Fibroblast of skin of left quadriceps (primary cell): ENCODE results near the gene SF3B3.

ENCODE experiments used
- DNase-seq, 2 experiments: peaks; one replicate each; pipeline ENCODE4 v3.0.0-alpha.2; 2013; ENCODE audit warnings: low read depth in 2 of 2

SF3B3 gene

DNA sequence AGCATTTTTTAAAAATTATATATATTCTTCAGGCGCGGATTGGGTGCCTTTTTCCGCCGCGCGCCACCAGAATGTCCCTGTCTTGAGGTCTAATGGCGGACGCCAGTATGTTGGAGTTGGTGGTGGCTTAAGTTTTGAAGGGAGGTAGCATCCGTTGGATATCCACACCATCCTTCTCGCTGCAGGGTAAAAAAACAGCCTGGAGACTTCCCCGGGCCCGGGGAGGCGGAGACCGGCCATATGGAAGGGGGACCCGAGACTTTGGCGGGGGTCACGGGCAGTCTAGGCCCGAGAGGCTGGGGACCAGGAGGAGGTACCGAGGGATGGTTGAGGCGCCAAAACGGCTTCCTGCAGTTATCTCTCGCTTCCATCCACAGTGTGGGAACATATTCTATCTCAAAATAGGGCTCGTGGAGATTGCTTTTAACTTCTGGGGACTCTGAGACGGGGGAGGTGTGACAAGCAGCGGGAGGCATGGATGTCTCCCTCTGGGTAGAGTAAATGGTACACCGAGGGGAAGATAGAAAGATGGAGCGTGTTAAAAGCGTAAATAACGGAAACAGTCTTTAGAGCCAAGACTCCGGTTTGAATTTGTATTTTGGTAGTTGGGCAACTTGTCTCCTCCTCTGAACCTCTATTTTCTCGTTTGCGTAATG, at the start of gene SF3B3:
Gene SF3B3, plus strand, starts transcription at position 74 of the 656 bp plus-strand sequence. CDS start 2,841 bp downstream, outside the sequence.
- DNase-seq = peak in 1 of 2 experiments; percentile 11

DNA sequence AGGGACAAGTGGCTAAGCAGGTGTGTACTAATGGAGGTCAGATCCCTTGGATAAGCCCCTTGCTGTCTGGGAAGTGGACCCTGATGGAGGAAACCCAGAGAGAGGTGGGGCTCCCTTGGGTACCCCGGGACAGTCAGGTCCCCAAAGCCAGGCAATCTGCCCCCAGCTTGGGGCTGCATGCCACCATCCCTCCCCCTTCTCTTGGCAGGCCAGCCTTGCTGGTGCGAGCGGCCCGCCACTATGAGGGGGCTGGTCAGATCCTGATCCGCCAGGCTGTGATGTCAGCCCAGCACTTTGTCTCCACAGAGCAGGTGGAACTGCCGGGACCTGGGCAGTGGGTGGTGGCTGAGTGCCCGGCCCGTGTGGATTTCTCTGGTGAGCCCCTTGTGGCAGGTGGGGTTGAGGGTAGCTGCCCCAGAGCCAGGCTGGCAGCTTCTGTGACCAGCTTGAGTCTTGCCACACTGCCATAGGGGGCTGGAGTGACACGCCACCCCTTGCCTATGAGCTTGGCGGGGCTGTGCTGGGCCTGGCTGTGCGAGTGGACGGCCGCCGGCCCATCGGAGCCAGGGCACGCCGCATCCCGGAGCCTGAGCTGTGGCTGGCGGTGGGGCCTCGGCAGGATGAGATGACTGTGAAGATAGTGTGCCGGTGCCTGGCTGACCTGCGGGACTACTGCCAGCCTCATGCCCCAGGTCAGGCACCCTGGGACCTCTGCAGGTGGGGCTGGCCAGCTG, 49.1 kb upstream of the SF3B3 start:
- no peak for DNase-seq

DNA sequence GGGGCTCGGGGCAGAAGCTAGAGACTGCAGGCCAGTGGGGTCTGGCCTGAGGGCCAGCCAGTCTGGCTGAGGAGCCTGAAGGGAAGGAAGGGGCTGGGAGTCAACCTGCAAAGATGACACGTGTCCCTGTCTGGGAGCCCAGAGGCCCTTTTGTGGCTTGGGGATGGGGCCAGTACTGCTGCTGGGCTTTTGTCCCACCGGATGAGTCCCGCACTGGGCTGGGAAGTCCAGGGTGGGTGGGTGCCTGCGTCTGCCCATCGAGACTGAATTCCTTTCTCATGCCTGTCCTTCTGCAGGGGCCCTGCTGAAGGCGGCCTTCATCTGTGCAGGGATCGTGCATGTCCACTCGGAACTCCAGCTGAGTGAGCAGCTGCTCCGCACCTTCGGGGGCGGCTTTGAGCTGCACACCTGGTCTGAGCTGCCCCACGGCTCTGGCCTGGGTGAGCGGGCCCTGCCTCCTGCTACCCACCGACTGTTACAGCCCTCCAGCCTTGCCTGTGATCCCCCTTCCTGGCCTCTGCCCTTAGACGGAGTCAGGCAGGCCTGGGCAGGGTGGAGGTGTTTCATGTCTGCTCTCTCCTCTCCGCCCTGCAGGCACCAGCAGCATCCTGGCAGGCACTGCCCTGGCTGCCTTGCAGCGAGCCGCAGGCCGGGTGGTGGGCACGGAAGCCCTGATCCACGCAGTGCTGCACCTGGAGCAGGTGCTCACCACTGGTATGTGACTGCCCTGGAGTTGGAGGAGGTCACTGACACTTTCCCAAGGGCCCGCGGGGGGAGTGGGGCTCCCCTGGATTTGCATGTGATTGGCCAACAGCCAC, 48.4 kb upstream of the SF3B3 start:
- DNase-seq = no peak

DNA sequence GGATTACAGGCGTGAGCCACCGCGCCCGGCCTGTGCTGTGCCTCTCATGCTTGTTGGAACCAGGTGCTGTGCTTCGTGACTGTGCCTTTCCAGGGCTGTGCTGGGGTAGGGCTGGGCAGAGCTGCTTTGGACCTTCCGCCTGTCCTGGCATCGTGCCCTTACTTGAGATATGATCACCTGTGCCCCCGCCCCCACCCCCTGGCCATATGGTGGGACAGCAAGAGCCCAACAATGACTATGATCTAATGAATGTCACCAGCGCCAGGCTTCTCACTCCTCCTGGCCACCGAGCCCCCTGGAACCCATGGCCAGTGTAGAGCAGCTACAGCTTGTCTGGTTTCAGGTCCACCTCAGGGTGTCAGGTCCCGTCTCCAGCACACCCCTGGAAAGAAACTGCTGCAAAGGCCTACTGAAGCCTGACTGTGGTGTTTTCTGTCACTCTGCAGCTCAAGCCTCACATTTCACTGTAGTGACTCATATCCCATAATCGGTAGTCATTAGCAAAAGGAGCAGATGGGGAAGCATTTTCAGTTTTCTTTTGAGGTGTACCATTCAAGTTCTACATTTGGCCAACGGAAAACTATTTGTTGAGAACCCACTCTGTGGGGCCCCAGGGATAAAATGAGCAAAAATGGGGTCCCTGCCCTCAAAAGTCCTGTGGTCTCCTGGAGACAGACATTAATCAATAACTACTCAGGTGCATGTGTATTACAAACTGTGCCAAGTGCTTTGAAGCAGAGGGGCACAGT, 47.2 kb upstream of the SF3B3 start:
- peak; percentile 52 to 63 for DNase-seq

DNA sequence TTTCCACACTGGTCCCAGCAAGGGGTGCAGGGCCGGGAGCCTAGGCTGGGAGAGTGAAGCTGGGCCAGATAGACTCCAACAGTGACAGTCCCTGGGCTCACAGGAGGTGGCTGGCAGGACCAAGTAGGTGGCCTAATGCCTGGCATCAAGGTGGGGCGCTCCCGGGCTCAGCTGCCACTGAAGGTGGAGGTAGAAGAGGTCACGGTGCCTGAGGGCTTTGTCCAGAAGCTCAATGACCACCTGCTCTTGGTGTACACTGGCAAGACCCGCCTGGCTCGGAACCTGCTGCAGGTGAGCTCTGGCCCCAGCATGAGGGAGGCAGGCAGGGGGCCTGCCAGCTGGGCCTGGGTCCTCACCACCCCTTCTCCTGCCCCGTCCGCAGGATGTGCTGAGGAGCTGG, 45.4 kb upstream of the SF3B3 start:
- no peak for DNase-seq

DNA sequence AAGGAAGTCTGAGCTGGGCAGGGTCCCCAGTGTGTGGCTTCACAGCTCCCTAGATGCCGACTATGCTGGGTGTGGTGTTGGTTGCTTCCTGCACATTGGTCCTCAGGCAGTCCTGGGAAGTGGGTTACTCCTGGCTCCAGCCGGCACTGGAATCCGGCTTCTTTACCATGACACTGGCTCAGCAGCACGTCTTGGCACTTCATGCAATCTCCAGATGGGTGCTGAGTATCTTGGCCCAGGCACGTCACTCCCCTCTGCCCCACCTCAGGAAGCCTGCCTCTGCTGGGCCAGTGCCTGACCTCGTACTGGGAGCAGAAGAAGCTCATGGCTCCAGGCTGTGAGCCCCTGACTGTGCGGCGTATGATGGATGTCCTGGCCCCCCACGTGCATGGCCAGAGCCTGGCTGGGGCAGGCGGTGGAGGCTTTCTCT, 44.7 kb upstream of the SF3B3 start:
- DNase-seq = no peak

DNA sequence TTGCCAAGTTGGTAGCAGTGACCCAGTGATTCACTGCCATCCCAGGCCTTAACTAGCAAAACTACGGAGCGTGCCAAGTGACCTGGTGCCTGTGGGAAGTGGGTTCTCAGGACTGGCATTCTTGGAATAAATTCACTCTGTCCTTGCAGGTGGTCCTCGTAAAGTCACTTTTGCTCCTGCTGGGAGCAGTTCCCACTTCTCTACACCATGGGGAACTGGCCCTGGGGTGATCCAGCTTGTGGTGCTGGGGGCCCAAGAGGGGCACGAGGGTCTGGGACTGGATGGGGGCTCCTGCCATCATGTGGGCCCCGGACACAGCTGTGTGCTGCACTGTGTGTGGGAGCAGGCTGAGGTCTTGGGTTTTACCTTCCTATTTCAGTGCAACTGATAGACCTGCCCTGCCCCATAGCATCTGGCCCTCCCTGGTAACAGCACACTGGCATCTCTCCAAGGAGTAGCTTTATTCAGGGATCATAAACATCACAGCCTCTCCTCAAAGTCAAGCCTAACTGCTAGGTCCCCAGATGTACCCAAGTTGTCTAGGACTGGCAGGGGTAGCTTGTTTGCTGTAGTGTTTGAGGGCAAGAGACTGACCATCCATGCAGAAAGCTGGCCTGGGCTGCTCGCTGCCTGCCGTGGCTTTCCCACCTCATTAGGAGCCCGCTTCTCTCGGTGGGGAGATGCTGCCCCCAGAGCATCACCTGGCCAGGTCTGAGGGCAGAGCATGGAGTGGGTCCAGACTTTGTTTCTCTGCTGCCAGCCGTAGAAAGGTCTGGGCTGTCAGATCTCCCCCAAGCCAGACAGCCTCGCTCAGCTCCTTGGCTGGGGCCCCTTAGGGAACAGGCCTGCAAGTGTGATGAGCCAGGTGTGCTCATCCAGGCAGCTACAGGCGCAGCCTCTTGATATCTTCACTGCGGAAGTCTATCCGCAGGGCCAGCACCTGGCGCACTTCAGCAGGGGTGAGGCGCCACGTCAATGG, 43.2 kb upstream of the SF3B3 start:
- DNase-seq = no peak

DNA sequence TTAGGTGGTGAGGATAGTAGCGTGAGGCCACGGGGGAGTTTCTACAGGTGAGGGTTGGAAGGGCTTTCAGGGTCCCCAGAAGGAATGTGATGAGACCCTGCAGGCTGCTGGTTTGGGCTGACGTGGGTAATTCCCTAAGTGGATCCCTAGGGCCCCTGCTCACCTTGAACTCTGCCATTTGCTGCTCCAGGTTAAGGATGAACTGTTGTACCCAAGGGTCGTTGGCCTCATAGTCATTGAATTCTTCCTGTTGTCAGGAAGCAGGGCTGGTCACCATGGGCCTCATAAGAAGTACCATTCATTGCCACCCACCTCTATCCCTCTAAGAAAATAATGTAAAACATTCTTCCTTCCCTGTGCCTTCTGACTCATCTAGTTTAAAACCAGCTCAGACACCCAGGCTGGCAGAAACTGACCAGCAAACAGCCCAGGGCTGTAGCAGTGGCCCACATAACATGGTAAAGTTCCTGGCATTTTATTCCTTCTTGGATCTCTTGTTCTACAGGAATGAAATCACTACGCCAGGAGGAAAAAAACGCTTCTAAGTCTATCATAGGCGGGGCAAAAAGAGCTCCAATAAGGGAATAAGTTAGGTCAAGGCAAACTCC, 41.6 kb upstream of the SF3B3 start:
- no peak for DNase-seq

DNA sequence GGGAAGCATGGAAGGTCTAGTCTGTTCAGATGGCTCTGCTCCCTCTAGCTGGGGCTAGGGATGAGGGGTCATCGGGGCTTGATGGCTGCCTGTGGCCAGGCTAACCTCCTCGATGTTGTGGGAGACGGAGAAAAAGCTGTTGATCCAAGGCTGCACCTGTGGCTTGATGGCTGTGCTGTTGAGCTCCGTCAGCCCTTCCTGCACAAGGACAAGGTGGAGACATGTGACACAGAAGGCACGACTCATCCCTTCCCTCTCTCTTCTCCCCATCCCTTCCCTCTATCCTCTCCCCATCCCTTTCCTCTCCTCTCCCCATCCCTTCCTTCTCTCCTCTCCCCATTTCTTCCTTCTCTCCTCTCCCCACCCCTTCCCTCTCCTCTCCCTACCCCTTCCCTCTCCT, 41.0 kb upstream of the SF3B3 start:
- no peak for DNase-seq

DNA sequence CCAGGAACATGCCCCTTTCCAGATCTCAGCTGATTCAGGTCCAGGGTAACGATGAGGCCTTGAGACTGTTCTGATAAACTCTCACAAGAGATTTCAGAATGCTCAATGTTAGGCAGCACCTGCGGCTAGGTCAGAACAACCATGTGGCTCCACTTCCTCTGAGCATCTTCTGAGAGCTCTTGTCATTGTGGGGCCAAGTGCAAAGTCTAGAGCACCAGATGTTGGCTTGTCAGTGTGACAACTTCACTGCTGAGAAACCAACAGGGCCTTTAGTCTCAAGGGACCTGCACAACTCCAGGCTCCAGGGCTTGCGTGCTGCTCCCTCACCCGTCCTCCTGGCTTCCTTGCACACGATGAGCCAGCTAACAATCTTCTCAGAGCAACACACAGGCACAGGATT, 40.2 kb upstream of the SF3B3 start:
- DNase-seq = no peak

DNA sequence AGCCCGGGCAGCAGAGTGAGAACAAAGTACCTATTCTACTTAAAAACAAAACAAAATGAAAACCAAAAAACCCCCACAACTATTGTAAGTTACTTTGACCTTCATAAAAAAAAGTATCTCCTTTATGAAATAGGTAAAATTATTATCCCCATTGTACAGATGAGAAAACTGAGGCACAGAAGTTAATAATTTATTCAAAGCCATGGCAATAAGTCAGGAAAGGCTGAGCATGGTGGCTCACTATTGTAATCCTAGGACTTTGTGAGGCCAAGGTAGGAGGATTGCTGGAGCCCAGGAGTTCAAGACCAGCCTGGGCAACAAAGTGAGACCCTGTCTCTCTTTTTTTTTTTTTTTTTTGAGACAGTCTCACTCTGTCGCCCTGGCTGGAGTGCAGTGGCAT, 38.7 kb upstream of the SF3B3 start:
- no peak for DNase-seq

DNA sequence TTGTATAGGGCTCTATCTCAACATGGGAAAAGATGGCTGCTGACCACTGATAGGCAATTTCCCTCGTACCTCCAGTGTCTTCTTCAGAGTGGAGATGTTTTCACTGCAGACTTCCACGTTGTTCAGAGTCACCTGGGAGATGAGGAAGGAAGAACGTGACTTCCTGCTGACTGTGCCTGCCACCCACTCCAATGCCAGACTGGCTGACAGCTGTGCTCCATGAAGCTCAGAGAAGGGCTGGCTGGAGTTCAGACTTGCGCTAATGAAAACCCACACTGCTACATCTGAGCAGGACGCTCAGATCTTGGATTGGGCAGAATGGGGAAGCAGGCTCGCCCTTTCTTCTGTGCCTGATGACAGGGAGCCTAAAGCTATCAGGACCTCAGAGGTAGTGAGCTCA, 33.4 kb upstream of the SF3B3 start:
- DNase-seq = no peak

DNA sequence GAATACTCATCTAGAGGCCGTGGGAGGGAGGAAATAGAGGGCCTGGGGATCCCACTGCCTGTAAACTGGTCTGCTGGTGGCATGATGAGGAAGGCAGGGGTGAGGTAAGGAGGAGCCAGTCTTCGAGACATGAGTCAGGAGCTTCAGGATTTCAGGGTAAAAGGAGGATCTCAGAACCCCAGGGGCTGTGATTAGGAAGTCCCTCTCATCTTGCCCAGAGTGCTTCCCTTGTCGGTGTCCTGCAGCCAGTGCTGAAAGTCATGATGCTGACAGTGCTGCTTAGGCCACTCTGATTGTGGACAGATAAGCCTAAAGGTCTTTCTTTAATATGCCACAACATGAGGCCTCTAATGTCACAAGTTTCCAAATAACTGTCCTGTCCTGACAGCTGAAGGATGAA, 29.8 kb upstream of the SF3B3 start:
- DNase-seq = no peak

DNA sequence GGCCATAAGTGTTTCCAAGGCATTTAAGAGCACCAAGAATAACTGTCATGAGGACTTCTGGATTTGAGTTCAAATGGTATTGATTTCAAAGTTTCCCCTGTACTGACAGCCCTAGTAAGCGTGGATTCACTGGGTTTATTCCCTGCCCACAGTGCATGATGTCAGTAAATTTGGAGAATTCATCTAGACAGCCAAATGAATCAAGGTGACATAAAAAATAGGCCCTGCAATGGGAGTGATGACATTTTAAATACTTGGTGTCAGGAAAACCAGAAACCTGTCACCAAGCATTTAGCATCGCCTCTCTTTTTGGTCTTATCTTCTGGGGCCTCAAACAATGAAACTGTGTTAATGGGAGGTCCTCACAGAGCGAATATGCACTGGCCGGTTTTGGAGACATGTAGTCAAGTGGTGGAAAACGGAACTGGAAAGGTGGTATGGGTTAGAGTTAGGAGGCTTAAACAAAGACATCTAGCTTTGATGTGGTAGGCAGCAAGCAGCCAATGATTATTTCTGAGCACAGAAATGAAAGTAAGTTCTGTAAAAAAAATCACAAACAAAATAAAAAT, 29.3 kb upstream of the SF3B3 start:
- DNase-seq = no peak

DNA sequence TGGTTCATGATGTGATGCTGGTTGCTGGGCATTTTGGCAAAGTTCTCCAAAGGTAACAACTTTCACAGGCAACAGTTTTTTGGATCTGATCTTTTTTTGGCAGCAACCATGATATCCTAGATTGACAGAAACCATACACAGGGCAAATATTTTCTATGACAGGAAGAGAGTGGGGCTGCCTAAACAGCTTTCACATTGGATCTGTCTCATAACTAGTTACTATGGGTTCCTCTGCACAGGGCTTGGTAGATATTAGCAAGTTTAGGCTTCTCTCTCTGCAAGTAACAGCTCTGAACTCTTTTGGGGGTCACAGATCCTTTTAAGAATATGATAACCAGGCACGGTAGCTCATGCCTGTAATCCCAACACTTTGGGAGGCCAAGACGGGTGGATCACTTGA, 28.8 kb upstream of the SF3B3 start:
- no peak for DNase-seq

DNA sequence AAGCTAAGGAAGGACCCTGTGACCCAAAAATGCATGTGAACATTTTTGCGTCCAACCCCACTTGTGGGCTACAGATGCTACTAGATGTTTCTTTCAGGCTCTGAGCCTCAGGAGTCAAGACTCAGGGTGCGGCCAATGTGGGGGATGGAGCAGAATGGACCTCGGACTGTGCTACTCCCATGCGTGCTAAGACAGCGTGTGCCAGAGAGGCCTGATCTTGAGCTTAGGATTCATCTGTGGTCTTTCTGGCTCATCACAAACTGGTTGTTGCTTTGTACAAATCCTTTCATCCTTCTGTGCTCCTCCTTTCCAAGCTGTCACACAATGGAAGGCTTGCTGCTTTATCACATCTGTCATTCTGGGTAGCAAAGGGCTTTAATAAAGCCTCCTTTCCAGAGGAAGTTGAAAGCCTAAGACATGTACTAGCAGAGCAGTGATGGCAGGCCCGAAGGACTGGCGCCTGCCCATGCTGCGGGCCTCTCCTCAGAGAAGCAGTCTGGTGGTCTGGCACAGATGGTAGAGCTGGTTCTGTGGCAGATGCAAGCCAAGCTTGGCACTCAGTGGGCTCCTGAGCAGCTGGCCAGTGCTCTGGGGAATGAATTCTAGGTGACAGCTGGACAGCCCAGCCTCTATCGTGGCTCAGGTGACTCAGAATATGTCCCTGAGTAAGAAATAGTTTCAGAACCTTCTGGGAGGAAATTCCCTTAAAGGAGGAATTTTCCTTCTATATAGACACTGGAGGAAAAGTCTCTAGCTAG, 28.0 kb upstream of the SF3B3 start:
- DNase-seq = no peak

DNA sequence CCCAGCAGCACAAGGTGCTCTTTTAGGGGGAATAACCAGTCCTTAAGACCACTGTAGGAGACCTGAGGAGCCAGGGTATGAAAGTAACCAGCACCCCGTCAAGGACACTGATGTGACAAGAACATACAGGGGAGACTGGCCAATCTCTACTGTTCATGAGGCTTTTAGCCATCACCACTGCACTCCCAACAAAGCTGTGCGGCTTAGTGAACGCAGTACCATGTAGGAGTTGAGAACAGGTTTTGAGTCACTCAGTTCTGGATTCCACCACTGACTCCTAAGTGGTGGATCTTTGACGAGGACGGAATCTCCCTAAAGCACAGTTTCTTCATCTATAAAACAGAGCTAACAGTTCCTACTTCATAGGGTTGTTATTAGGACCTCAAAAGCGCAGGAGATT, 27.1 kb upstream of the SF3B3 start:
- DNase-seq = no peak

DNA sequence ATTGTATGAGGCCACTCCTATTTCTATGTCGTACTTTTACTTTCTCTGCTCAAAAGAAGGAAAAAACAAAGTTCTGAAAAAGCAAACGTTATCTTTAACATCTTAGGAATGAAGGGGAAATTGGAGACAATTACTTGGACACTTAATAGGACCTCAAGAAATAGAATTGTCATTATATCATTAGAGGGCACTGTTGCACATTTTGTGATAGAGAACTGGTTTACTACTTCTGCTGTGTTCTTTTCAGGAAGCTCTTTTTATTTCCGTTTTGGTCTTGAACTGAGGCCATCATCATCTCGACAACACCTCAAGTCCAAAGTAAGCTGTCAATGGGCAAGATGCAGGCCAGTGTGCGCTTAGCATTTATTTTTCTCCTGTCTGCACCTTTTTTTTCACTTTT, 14.9 kb upstream of the SF3B3 start:
- DNase-seq = no peak

DNA sequence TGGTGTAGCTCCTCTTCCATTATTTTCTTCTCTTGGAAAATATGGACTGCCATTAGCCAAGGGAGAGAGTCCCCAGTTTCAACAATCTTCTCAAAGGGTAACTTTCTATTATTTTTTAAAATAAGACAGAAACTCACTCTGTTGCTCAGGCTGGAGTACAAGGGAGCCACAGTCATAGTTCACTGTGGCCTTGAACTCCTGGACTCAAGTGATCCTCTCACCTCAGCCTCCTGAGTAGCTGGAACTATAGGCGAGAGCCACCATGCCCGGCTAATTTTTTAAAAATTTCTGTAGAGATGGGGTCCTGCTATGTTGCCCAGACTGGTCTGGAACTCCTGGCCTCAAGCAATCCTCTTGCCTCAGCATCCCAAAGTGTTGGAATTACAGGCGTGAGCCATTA, 13.4 kb upstream of the SF3B3 start:
- no peak for DNase-seq
